ENCODE results near the gene LPAR1.

LPAR1 gene

GRCh38 chr9:110951805-110952539 is 86.3 kb downstream of the LPAR1 start:
- no peak for DNase-seq (ENCODE audit: low read depth)

- no peak for DNase-seq (ENCODE audit: low read depth)
These were observed 88.1 kb downstream of the LPAR1 start for GRCh38 chr9:110950041-110950645.

- DNase-seq (ENCODE audit: low read depth) = no peak
These were observed 89.2 kb downstream of the LPAR1 start for GRCh38 chr9:110949081-110949480.

DNA sequence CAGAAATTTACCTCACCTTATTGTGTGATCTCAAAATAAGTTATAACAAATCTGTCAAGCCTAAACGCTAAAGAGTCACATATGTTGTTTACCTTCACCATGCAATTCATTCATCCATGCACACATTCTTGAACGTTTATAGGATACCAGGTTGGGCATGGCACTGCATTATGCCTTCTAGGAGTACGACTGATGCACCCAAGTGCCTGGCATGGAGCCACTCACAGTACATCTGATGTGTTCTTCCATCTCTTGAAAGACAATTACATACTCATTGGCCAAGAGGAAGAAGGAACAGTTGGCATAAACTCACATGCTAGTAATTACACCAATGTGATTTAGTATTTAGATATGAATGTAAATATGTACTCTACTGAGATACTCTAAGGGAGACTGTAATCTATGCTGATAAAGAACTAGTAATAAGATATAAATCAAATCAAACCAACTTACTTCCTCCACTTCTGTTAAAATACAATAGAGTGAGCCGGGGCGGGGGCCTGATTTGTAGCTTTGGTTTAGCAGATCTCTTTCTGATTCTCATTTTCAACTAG is 90.7 kb downstream of the LPAR1 start:
- no peak for DNase-seq (ENCODE audit: low read depth)

DNA sequence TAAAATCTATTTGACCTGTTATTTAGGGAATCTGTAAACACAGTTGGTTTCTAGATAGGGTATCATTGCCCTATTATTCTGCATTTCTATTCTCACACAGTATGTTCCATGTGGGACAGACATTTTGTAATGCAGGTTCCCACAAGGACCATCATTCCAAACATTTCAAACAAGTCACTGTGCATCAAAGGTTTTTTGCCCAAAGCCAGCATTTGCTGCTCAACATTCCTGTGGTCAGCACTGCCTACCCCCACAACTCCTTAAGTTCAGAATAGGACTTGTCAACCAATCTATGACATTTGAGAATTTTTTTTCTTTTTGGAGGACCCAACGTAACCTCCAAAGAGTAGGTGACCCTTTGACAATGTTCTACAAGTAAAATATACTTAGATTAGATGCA is 95.7 kb downstream of the LPAR1 start:
- DNase-seq (ENCODE audit: low read depth) = no peak

DNA sequence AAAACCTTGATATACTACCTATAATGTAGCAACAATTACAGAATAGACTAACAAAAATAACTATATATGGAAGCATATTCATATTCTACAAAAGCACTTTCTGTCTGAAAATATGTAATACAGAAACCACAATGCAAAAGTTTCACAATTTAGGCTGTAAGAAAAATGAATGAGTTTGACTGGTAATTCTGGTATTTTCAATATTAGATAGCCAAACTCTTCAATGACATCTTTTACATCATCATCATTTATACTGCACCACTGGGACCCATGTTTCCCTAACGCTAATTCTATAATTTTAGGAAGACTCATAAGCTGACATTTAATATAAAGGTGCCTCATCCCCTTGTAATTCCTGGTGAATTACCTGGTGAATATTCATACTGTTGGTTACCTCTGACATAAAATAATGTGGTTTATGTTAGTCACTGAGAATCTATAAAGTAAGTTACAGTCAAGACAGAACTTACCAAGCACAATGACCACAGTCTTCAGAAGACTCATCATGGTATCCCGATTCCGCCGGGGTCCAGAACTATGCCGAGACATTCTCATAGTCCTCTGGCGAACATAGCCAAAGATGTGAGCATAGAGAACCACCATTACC is 97.2 kb downstream of the LPAR1 start:
- DNase-seq (ENCODE audit: low read depth) = no peak

- DNase-seq (ENCODE audit: low read depth) = no peak
These were observed 98.7 kb downstream of the LPAR1 start for GRCh38 chr9:110939573-110939972.

DNA sequence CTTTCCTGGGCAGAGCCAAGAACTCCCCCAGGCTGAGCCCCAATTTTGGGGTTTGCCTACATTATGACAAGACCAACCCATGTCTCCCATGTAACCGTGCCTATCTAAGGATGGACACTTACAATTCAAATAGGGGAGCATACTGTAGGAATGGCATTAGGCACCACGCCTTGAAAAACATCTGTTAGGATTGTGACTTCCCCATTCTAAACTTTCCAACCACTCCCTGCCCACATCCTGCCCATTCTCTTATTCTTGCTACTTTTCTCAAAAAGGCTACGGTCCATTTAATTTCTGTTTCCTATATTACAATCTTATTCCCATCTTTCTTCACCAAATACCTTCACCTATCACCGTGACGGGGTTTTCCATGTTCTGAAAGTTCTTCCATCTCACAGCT is 99.2 kb downstream of the LPAR1 start:
- DNase-seq (ENCODE audit: low read depth) = no peak

DNA sequence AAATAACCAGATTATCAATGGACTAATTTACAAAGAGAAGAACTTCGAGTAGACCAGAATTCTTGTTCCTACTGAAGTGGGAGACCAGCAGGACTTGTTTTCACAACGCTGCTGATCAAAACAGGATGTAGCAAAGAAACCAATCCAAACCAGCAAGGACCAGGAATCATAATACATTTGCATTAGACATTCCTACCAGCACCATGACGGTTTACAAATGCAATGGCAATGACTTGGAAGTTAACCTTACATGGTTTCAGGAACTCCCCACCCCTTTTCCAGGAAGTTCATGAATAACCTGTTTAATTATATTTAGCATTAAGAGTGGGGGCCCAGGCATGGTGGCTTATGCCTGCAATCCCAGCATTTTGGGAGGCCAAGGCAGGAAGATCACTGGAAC is 100.0 kb downstream of the LPAR1 start:
- DNase-seq (ENCODE audit: low read depth) = no peak

- no peak for DNase-seq (ENCODE audit: low read depth)
These were observed 101.4 kb downstream of the LPAR1 start for GRCh38 chr9:110936719-110937452.

- no peak for DNase-seq (ENCODE audit: low read depth)
These were observed 102.0 kb downstream of the LPAR1 start for GRCh38 chr9:110936237-110936636.

DNA sequence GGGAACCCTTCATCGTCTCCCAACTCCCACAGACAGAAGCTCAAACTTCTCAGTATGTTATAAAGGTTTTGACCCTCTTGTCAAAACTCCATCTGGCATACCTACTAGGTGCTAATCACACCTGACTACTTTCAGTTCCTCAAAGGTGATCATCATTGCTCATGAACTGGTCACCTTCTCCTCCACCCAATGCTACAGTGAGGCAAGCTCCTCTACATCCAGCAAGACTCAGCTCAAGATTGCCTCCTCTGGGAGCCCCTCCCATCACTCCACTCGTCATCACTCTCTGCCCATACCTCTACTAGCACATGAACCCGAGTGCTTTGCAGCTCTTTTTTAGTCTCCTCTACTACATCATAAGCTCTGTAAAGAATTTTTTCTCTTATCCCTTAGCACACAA is 102.4 kb downstream of the LPAR1 start:
- DNase-seq (ENCODE audit: low read depth) = no peak

DNA sequence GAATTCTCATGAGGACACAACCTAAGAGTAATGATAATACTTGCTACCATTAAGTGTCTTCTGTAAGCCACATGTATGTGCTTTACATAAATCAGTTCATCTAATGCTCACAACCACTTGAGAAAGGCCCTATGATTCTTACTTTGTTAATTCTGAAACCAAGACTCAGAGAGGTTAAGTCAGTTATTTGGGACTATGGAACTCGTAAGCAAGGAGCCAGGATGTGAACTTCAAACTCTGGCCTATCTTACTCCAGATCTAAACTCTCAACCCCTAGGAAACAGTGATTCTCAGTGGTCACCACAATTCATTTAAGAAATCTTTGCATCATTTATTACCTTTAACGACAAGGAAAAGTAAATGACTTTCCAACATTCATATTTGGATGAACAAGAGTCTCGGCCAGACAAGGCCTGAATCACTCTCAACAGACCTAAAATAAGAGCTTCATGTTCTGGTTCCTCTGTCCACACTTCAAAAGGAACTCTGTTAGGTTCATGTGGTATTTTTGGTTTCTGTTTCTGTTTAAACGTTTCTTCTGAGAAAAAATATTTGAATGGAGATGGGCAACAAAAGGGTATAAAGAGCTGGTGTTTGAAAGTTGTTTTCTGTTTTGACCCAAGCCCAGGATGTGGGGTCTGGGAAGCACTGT is 104.8 kb downstream of the LPAR1 start:
- DNase-seq (ENCODE audit: low read depth) = no peak

GRCh38 chr9:110932863-110933262 is 105.4 kb downstream of the LPAR1 start:
- no peak for DNase-seq (ENCODE audit: low read depth)

GRCh38 chr9:110928599-110928998 is 109.7 kb downstream of the LPAR1 start:
- no peak for DNase-seq (ENCODE audit: low read depth)

DNA sequence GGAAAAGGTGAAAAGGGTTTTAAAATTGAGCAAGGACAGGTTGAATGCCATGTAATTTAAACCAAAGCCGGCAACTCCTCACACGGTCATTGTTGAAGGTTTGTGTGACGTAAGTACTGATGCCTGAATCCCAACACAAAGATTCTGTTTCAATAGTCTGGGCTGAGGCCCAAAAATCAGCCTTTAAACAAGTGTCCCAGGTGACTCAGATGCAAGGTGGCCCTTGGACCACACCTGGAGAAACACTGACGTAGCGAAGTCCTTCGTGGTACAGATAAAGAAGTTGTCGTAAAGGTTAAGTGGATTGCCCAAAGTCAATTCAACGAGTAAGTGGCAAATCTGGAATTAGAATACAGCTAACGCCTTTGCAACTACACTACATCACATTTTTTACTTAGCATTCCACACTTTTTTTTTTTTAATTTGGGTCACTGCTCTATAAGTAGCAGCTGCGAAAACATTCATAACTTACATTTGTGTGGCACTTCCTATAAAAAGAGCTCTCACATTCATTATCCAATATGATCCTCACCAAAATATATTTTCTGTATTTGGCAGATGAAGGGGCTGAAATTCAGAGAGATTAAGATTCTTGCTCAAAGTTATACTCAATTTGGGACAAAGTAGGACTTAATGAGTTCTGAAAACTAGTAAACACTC is 111.3 kb downstream of the LPAR1 start:
- no peak for DNase-seq (ENCODE audit: low read depth)

DNA sequence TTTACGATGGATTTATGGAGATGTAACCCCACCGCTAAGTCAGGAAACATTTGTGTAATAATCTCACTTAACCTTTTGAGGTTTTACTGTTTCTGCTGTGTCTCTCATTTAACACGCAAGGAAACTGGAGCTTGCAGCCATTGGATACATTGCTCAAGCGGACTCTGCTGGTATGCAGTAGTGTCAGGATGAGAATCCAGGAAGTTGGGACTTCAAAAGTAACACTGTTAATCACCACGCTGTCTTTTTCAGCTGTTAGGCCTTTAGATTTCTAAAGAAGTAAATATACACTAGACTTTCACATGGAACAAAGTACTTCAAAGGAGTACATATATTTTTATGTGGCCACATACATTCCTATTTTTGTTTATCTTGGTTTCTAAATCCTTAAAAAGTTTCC is 114.7 kb downstream of the LPAR1 start:
- DNase-seq (ENCODE audit: low read depth) = no peak

DNA sequence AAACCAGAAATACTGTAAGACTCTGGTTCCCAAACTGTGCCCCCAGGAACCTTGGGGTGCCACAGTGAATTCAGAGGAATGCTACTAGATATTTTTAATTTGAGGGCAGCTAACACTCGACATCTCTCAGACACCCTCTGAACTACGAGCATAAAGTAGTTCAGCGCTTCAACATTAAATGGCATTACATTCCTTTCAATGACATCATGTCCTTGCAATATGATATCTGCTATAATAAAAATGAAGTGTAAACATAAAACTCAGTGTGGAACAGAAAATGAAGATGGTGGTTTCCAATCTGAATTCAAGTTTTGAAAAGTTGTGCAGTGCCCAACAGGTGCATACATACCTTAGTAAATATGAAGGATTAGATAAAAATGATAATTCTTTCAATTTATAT is 116.1 kb downstream of the LPAR1 start:
- DNase-seq (ENCODE audit: low read depth) = no peak

GRCh38 chr9:110921705-110922104 is 116.6 kb downstream of the LPAR1 start:
- DNase-seq (ENCODE audit: low read depth) = no peak

GRCh38 chr9:110919609-110920008 is 118.7 kb downstream of the LPAR1 start:
- DNase-seq (ENCODE audit: low read depth) = no peak

GRCh38 chr9:110919050-110919435 is 119.2 kb downstream of the LPAR1 start:
- DNase-seq (ENCODE audit: low read depth) = no peak

All from T-helper 22 cell (primary cell).